ENCODE results near the gene MYLIP. TPM values are rescaled to one million over a fixed set of nuclear protein-coding genes. Genes with fewer than 3 reads are reported as not detected.

MYLIP gene
- total RNA-seq, 1 experiment from 2014 or later: 27.0 TPM

GRCh38 chr6:16166871-16167608 is 38.2 kb downstream of the MYLIP start:
- Mint-ChIP-seq H3K4me1 (peaks cover 23 to 24% of the 10 kb centered on the region in 2 experiments), H3K9me3 (no peaks in the 10 kb centered on the region), H3K36me3 (ENCODE audit: insufficient read depth in 1 of 3, low read depth in 3 of 3) (no peaks in the 10 kb centered on the region), H3K27me3 (ENCODE audit: low read depth) (no peaks in the 10 kb centered on the region), H3K27ac (no peak overlapping the region), H3K4me3 (no peak overlapping the region)
- Histone ChIP-seq H4K91ac (ENCODE audit: insufficient read length, low read depth, low read length) (no peak overlapping the region), H3K4ac (ENCODE audit: low read depth, low read length) (no peak overlapping the region), H3K56ac (ENCODE audit: insufficient read length, low read depth, low read length) (no peak overlapping the region), H3K9me3 (ENCODE audit: control insufficient read depth, low read depth, low read length) (no peaks in the 10 kb centered on the region), H4K5ac (ENCODE audit: insufficient read length, low read depth, low read length) (no peak overlapping the region), H3K14ac (ENCODE audit: insufficient read depth, low read length) (no peak overlapping the region), H2BK15ac (ENCODE audit: low read depth, low read length) (no peak overlapping the region), H2BK120ac (ENCODE audit: low read depth, low read length, poor library complexity, severe bottlenecking) (no peak overlapping the region), H3K79me1 (ENCODE audit: insufficient read depth, low read depth, low read length, poor library complexity, severe bottlenecking) (no peaks in the 10 kb centered on the region), H2BK12ac (ENCODE audit: insufficient read length, low read depth, low read length) (no peak overlapping the region), H3K23me2 (ENCODE audit: insufficient read length, low read depth, low read length, poor library complexity, severe bottlenecking) (no peaks in the 10 kb centered on the region), H2BK20ac (ENCODE audit: low read depth, low read length, poor library complexity, severe bottlenecking) (no peak overlapping the region), H3K4me1 (ENCODE audit: insufficient read depth, low read length) (no peaks in the 10 kb centered on the region), H2BK5ac (ENCODE audit: insufficient read length, low read length) (no peak overlapping the region), H3T11ph (ENCODE audit: low read length) (no peak overlapping the region), H2AFZ (ENCODE audit: low read length) (no peak overlapping the region), H3K18ac (ENCODE audit: insufficient read length, low read depth, low read length) (no peak overlapping the region), H4K20me1 (ENCODE audit: control insufficient read depth, insufficient read depth, insufficient read length) (no peaks in the 10 kb centered on the region), H3K27ac (ENCODE audit: insufficient read length, low read depth, low read length) (no peak overlapping the region), H2AK5ac (ENCODE audit: insufficient read length, low read length) (no peak overlapping the region), H3K23ac (ENCODE audit: insufficient read length, low read depth, low read length) (no peak overlapping the region), H3K79me2 (ENCODE audit: insufficient read depth, low read length) (no peaks in the 10 kb centered on the region), H4K8ac (replicated peaks; ENCODE audit: insufficient read length, low read depth, low read length) (no peak overlapping the region), H3K9ac (ENCODE audit: extremely low read depth, insufficient read length, low read length) (no peak overlapping the region), H3K27me3 (ENCODE audit: insufficient read depth, low read length) (no peaks in the 10 kb centered on the region), H3K4me2 (ENCODE audit: insufficient read depth, insufficient read length, low read length) (no peak overlapping the region)
- TF ChIP-seq CTCF (conservative IDR thresholded peaks at IDR 0.05): no peak
- WGBS (ENCODE audit: extremely low coverage, insufficient read length, low lambda C conversion rate): no CpG with 5 or more reads among the region's 4 CpGs
- DNase-seq: no peak
